KBM-7 (cell line): ENCODE results near the gene ARMS2.

Source experiments
- DNase-seq: peaks from one replicate; pipeline ENCODE4 v3.0.0-alpha.2; 2015
- in situ Hi-C: fragments of 300-500 bp; cut with MboI; formaldehyde crosslinking; loops from 2 replicates; pipeline ENCODE4 v1.14.3; 2020; ENCODE audit warnings: low sequenced_read_pairs, low pct_unique_long_range_greater_than_20kb, mixed read lengths

Gene ARMS2

DNA sequence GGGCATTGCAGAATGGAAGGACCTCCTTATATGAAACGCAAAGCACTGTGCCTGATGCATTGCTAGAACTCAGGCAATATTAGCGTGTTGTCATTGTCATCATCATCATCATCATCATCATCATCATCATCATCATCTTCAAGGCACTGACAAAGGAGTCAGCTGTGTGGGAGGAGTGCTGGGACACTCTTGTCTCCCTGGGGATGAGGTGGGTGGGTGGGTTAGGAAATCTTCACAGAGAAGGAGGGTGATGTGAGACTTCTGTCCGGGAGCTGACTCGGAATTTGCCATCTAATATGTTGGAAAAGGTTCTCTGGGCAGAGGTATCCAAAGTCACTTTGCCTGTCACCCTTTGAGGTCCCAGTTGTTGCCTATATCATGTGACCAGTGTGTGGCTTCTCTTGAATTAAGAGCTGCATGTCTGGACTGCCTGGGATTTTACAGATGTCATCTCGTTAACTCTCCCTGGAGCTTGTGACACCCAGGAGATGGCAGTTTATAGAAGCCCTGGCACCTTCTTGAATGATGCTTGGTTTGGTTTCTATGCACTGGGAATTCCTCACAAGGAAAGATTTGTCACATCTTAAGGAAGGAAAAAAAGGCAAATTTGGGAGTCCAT, 14.0 kb downstream of the ARMS2 start:
- DNase-seq: no peak
- in situ Hi-C loops: no loop called here

DNA sequence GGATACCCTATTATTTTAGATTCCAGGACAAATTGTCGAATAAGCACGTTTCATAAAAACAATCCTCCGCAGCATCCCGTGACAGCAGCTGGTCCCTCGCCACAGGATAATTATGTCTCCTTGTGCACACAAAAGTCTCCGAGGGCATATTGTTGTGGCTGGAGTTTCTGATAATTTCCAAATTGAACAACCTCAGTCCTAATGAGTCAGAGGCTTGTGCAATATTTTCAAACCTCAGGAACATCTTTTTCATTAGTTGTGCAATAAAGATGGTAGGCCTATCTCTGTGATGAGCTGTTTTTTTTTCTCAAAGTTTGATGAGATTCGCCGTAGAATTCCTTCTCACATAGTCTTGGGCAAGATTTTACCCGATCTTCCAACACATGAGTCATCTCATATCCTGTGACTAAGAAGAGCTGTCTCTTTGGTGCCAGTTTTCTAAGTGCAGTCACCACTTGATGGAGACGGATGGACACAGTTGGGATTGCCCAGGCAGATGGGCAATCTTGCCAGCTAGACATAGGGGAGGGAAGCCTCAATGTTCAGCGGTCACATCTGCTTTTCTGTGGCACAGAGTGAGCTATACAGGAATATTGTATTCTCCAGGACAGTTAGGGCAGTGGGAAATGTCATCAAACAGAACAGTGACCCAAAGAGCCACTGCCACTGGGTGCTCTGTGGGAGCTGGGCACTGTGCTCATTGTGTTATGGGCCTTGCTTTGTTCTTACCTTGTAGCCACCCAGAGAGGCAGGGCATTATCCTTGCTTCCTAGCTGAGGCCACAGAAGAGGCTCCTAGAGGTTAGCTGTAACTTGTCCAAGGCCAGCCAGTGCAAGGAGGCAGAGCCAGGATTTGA, 14.7 kb downstream of the ARMS2 start:
- in situ Hi-C loops: no loop called here

DNA sequence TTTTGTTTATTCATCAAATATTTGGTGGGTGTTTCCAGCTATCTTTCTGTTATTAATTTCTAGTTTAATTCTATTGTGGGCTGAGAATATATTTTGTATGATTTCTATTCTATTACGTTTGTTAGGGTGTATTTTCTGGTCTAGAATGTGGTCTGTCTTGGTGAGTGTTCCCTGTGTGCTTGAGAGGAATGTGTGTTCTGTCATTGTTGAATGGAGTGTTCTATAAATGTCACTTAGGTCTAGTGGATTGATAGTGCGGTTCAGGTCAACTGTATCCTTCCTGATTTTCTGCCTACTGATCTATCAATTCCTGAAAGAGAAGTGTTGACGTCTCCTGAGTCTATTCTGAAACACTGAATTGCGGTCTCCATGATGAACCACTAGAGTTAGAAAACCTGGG, 15.4 kb downstream of the ARMS2 start:
- in situ Hi-C loops: no loop called here

More for the DNA sequence above, 14.7 kb downstream of the ARMS2 start:
- no peak for DNase-seq

GRCh38 chr10:122471531-122472177, 17.2 kb downstream of the ARMS2 start:
- in situ Hi-C loops: no loop called here
- no peak for DNase-seq

More for the DNA sequence above, 15.4 kb downstream of the ARMS2 start:
- no peak for DNase-seq

DNA sequence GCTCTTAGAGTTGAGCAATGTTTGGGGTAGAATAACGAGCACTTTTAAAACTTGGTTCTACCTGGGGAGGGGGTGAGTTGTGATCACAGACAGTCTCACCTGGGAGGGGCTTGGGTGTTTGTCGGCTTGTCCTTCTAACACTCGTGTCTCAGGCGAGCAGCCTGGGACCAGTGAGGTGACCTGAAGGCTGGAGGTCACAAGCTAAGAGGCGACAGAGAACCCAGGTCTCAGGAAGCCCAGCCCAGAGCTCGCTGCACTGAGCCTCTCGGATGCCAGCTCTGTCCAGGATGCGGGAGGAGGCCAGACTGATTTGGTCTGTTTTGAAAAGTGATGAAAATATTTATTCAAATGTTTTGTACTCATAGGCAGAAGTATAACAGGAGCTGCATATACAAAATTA, 18.7 kb downstream of the ARMS2 start:
- DNase-seq: no peak
- in situ Hi-C loops: no loop called here

GRCh38 chr10:122474131-122474818, 19.8 kb downstream of the ARMS2 start:
- DNase-seq: no peak
- in situ Hi-C loops: no loop called here

- in situ Hi-C loops: no loop called here
- DNase-seq: no peak
Observed at GRCh38 chr10:122475100-122475499, 20.6 kb downstream of the ARMS2 start.

DNA sequence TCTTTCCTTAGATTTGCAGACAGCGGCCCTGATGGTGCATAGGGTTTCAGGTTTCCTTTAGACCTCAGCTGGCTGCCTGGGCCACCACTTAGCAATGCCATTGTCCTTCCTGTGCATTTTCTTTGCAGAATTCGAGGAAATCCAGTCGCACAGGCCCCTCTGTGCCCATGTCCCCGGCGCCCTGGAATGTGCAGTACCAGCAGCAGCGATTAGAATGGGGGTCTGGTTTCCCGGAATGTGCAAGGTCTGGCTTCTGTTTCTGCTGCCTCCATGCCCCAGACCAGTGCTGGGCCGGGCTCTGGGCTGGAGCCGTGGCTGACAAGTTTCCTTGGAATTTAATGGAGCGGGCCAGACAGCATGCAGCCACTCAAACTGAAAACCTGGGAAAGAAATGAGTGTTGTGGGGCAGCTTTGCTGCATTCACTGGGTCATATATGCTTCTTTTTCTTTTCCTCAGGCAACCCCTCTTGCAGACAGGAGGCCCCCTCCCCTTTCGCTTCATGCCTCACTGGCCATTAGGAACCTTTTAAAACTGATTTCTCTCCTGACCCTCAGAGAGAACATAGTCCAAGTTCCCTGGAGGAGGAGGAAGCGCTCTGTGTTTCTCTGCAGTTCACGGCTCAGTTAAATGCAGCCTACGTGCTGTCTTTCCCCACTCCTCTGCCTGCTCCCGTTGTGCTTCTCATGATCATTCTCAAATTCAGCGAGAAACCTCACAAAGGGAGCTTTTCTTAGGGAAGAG, 21.3 kb downstream of the ARMS2 start:
- in situ Hi-C loops: no loop called here
- DNase-seq: no peak

- in situ Hi-C loops: no loop called here
- DNase-seq: no peak
Observed at GRCh38 chr10:122476333-122476695, 21.9 kb downstream of the ARMS2 start.

GRCh38 chr10:122477436-122477835, 23.0 kb downstream of the ARMS2 start:
- no peak for DNase-seq
- in situ Hi-C loops: no loop called here

DNA sequence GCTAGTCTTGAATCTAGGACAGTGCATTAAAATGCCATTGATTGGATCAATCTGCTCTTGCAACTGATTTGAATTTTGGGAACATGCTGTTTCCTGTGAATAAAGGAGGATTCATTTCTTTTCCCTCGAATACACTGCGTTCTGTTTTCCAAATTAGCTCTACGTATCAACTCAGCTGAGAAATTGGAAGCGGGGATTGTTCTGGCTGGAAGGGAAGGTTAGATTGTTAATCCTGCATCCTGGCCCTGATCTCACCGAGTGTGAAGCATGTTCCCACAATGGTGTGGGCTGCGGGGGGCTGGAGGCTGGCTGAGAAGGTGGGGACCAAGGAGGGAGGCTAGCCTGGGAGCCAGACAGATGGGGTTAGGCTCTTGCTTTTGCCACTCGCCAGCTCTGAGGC, 24.5 kb downstream of the ARMS2 start:
- in situ Hi-C loops: no loop called here
- no peak for DNase-seq

- in situ Hi-C loops: no loop called here
- DNase-seq: no peak
Observed at GRCh38 chr10:122480146-122480833, 25.8 kb downstream of the ARMS2 start.

DNA sequence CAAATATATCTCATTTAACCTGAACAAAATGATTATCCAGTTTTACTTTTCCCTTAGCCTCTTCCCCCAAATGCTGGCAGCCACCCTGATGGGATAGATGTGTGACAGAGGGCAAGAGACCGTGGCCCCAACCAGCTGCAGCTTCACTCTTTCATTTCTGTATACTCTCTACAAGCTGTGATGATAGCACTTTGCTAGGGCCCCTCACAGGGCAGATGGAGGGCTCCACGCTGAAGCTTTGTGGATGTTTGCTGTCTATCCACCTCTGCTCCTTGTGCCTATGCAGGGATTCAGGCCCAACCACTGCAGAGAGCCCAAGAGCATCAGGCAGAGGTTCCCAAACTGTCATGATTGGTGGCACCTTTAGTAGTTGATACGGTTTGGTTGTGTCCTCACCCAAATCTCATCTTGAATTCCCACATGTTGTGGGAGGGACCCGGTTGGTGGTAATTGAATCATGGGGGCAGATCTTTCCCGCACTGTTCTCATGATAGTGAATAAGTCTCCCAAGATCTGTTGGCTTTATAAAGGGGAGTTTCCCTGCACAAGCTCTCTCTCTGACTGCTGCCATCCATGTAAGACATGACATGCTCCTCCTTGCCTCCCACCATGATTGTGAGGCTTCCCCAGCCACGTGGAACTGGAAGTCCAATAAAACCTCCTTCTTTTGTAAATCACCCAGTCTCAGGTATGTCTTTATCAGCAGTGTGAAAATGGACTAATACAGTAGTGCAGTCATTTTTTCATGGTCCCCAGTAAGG, 27.0 kb downstream of the ARMS2 start:
- DNase-seq: no peak
- in situ Hi-C loops: no loop called here

DNA sequence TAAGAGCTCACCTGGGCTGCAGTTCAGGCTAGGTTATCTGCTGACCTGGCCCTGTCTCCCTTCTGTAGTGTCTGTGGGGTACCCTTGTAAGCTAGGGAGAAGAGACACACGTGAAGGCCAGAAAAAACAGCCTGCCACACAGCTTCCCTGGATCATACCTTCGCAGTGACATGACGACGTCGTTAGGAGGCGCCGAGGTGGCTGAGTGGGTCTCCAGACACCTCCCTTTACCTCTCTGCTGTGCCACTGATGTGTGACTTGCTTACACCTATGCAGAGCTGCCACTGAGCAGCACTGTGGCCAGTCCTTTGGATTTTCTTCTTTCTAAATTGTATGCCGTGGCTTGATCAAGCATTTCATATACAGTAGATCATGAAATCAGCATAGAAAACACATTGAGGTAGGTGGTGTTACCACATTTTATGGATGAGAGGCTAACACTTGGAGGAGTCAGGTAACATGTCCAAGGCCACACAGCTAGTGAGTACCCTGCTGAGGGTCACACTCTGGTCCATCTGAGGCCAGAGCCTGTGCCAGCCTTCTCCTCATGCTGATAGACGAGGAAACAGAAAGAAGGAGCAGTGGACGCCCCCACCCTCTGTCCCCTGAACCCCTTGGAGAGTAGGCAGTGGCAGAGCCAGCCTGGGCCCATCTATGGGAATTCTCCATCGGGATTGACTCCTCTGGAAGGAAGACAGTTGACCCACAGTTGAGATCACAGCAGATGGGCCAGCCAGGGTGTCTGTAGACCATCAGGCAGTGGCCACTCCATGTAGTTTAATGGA, 30.0 kb downstream of the ARMS2 start:
- in situ Hi-C loops: no loop called here

GRCh38 chr10:122485670-122486069, 31.2 kb downstream of the ARMS2 start:
- in situ Hi-C loops: no loop called here
- DNase-seq: peak; percentile 33

More for the DNA sequence above, 30.0 kb downstream of the ARMS2 start:
- no peak for DNase-seq

GRCh38 chr10:122486406-122487080, 32.1 kb downstream of the ARMS2 start:
- in situ Hi-C loops: no loop called here
- DNase-seq: no peak
